ENCODE data around the gene ITGB8. TPM values are rescaled to one million over a fixed set of nuclear protein-coding genes. Genes with fewer than 3 reads are reported as not detected.
"Not testable (repeated sequence)": the region's sequence is repeated elsewhere in the genome, so short reads cannot be mapped to it uniquely, and the experiment has no call there.

The ITGB8 gene
- 49.8 and 56.5 TPM in 2 replicates for total RNA-seq (2014; rRNA removed; shearing (Covaris generic); ENCODE audit: low replicate concordance)

GRCh38 chr7:20330239-20330927 lies at the start of gene ITGB8:
Gene ITGB8 (plus strand): TSS chr7:20330900. CDS start chr7:20331807, 907 bp downstream.
- in situ Hi-C loops (cut with HindIII; ENCODE audit: low pct_unique_long_range_greater_than_20kb, low sequenced_read_pairs): no loop called here
- peak; percentile 98 for DNase-seq (ENCODE audit: low read depth)

DNA sequence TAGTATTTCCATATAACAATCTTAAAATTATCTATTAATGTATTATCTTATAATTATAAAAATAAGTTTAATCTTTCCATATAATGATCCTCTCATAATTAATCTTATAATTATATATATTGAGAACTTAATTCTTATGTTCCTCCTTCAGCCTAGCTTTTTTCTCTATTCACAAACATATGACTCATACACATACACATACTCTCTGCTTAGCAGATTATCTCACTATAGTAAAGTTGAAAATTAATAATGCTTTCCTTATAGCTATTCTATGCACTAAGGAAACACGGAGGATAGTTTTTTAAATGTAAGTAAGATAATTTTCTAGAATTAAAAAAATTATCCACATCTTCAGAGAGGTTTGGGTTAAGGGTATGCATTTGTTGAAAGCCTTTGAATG lies 47.7 kb upstream of the ITGB8 start:
- in situ Hi-C loops (cut with HindIII; ENCODE audit: low pct_unique_long_range_greater_than_20kb, low sequenced_read_pairs): no loop called here
- no peak for DNase-seq (ENCODE audit: low read depth)

GRCh38 chr7:20283385-20283784 lies 47.3 kb upstream of the ITGB8 start:
- in situ Hi-C loops (cut with HindIII; ENCODE audit: low pct_unique_long_range_greater_than_20kb, low sequenced_read_pairs): no loop called here
- no peak for DNase-seq (ENCODE audit: low read depth)

DNA sequence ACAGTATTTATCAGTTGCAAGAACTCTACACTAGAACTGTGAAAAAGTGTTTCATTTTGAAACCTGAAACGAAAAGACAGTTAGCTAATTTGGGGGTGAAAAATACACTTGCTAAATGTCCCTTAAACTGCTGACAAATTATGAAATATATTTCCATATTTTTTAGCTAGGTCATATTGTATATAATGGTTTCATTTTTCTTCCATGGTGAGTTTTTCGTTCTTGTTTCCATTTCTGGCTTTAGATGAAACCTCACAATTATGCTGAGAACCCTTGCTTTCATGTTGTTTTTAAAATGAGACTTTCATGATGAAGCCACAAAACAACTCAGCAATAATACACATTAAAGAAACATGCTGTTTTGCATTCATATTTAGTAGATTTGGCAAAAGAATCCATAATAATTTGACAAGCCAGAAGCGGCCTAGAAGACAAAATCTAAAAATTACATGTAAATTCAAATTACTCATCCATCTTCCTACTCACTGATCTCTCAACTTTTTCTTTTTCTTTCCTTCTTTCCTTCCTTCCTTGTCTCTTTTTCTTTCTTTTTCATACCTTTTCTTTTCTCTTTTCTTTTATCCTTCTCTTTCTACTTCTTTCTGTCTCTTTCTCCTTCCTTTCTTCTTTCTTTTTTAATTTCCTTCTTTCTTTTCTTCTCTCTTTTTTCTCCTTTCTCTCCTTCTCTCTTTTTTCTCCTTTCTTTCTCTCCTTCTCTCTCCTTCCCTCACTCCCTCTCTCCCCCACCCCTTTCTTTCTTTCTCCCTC lies 46.5 kb upstream of the ITGB8 start:
- no peak for DNase-seq (ENCODE audit: low read depth)
- in situ Hi-C loops (cut with HindIII; ENCODE audit: low pct_unique_long_range_greater_than_20kb, low sequenced_read_pairs): no loop called here

- DNase-seq (ENCODE audit: low read depth): no peak
- in situ Hi-C loops (cut with HindIII; ENCODE audit: low pct_unique_long_range_greater_than_20kb, low sequenced_read_pairs): no loop called here
These were observed 45.9 kb upstream of the ITGB8 start for GRCh38 chr7:20284771-20285143.

GRCh38 chr7:20287317-20287716 lies 43.4 kb upstream of the ITGB8 start:
- peak; percentile 14 for DNase-seq (ENCODE audit: low read depth)
- in situ Hi-C loops (cut with HindIII; ENCODE audit: low pct_unique_long_range_greater_than_20kb, low sequenced_read_pairs): no loop called here

DNA sequence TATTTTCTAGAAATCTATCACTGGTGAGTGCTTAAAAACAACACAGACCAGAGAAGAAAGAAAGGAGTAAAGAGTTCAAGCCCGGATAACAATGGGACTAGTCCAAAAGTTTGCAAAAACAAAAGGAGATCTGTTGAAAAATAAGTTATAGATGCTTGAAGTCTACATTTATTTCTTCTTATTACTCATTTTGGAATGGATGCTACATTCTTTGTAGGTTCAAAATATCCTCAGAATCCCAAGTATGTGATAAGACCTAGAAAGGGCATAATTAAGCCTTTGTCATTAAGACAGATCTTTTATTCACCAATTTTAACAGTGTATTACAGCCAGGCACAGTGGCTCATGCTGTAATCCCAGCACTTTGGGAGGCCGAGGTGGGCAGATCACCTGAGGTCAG lies 42.7 kb upstream of the ITGB8 start:
- DNase-seq (ENCODE audit: low read depth): no peak

GRCh38 chr7:20290505-20291111 lies 40.1 kb upstream of the ITGB8 start:
- DNase-seq (ENCODE audit: low read depth): no peak
- in situ Hi-C loops (cut with HindIII; ENCODE audit: low pct_unique_long_range_greater_than_20kb, low sequenced_read_pairs): no loop called here

More for the DNA sequence above, 42.7 kb upstream of the ITGB8 start:
- in situ Hi-C loops (cut with HindIII; ENCODE audit: low pct_unique_long_range_greater_than_20kb, low sequenced_read_pairs): no loop called here

DNA sequence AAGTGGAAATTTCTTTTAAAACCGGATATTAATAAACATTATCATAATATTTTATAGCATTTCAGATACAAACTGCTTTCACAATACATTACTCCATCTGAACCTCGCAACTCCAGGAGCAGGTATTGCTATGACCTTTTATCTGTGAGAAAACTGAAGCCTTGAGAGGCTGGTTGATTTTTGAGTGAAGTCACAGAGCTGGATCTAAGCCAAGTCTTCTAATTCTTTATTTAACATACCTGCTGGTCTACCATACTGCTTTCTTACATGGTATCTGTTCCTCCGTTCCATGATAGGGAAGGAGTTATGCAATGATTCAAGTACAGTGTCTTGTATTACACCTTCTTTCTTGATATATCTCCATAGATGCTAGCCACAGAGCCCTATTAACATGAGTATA lies 37.4 kb upstream of the ITGB8 start:
- in situ Hi-C loops (cut with HindIII; ENCODE audit: low pct_unique_long_range_greater_than_20kb, low sequenced_read_pairs): no loop called here
- no peak for DNase-seq (ENCODE audit: low read depth)

DNA sequence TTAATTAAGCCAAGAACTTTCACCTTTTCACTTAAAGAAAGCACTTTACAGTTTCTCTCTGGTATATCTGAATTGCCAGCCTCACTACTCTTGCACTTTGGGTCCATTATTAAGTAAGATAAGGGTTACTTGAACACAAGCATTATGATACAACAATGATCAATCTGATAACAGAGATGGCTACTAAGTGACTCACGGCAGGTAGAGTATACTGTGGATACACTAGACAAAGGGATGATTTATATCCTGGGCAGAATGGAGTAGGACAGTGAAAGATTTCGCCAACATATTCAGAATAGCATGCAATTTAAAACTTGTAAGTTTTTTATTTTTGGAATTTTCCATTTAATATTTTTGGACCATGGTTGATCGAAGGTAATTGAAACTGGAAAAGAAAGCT lies 34.3 kb upstream of the ITGB8 start:
- DNase-seq (ENCODE audit: low read depth): no peak
- in situ Hi-C loops (cut with HindIII; ENCODE audit: low pct_unique_long_range_greater_than_20kb, low sequenced_read_pairs): no loop called here

DNA sequence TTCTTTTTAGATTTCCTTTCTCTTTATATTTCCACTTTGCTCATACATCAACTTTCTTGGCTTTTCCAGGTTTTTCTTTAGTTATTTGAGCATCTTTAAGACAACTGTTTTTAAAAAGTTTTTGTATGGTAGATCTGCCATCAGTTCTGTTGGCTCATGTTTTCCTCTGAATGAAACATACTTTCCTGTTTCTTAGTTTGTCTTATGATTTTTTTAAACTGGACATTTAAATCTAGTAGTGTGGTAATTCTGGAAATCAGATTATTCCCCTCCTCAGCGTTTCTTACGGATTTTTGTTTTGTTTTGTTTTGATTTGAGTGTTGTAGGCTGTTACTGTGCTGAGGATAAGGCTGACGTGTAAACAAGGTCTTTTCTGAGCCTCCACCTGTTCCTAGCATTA lies 33.8 kb upstream of the ITGB8 start:
- in situ Hi-C loops (cut with HindIII; ENCODE audit: low pct_unique_long_range_greater_than_20kb, low sequenced_read_pairs): no loop called here
- DNase-seq (ENCODE audit: low read depth): no peak

DNA sequence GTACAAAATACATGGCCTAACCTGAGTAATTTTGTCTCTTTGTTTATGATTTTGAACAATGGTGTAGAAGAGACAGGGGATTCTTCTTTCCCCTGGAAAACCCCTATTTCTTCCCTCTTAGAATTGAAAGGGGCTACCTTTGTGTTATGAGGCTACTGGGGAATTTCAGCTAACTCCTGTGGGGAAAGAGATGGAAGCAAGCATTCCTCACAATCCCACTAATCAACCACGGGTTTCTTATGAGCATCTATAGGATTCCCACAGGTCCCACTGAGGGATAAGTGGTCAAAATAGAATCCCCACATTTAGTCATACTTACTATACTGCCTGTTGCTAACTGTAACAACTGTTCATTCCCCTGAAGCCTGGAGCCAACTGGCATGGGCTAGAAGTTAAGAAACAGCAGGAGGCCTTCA lies 32.2 kb upstream of the ITGB8 start:
- no peak for DNase-seq (ENCODE audit: low read depth)
- in situ Hi-C loops (cut with HindIII; ENCODE audit: low pct_unique_long_range_greater_than_20kb, low sequenced_read_pairs): no loop called here

DNA sequence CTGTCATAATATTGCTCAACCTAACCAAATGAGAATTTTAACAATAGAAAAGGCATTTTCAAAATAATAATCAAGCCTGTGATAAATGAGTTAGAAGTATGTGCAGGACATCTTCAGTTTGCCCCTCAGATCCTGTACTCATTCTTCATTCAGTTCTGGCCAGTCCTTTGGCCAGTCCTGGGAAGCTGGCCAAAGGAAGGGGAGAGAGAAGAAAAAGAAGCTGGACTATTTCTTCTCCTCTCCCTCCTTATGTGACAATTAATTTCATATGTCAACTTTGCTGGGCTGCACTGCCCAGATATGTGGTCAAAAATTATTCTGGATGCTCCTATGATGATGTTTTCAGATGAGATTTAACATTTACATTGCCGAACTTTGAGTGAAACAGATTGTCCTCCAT lies 31.6 kb upstream of the ITGB8 start:
- no peak for DNase-seq (ENCODE audit: low read depth)
- in situ Hi-C loops (cut with HindIII; ENCODE audit: low pct_unique_long_range_greater_than_20kb, low sequenced_read_pairs): no loop called here

- in situ Hi-C loops (cut with HindIII; ENCODE audit: low pct_unique_long_range_greater_than_20kb, low sequenced_read_pairs): no loop called here
- no peak for DNase-seq (ENCODE audit: low read depth)
These were observed 30.9 kb upstream of the ITGB8 start for GRCh38 chr7:20299647-20300312.

GRCh38 chr7:20301311-20301939 lies 29.3 kb upstream of the ITGB8 start:
- no peak for DNase-seq (ENCODE audit: low read depth)
- in situ Hi-C loops (cut with HindIII; ENCODE audit: low pct_unique_long_range_greater_than_20kb, low sequenced_read_pairs): no loop called here

- in situ Hi-C loops (cut with HindIII; ENCODE audit: low pct_unique_long_range_greater_than_20kb, low sequenced_read_pairs); DNase-seq (ENCODE audit: low read depth): not testable (repeated sequence)
These were observed 28.4 kb upstream of the ITGB8 start for GRCh38 chr7:20302300-20302699.

DNA sequence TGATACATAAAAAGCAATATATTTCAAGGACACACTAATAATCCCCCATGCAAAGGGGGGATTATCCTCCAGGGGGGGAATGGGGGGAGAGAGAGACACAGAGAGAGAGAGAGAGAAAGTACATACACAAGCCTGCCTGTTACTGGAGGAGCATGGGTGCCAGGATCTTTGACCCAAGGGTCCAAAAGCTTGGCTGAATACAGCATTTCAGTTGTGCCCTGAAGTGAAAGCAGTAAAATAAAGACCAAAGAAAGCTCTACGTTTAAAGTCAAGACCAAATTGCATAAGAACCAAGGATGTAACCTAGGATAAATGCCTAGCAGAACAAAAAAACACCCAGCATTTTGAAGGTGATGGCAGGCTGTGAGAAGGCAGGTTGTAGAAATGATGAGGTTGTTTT lies 27.8 kb upstream of the ITGB8 start:
- in situ Hi-C loops (cut with HindIII; ENCODE audit: low pct_unique_long_range_greater_than_20kb, low sequenced_read_pairs): no loop called here
- no peak for DNase-seq (ENCODE audit: low read depth)

- in situ Hi-C loops (cut with HindIII; ENCODE audit: low pct_unique_long_range_greater_than_20kb, low sequenced_read_pairs): no loop called here
These were observed 26.3 kb upstream of the ITGB8 start for GRCh38 chr7:20304366-20304765.

More at GRCh38 chr7:20304366-20304765, 26.3 kb upstream of the ITGB8 start:
- DNase-seq (ENCODE audit: low read depth): no peak
